A549 (cell line): ENCODE measurements around the gene EPPIN. TPM values are rescaled to one million over a fixed set of nuclear protein-coding genes. Genes with fewer than 3 reads are reported as not detected.

Experiments
- ATAC-seq, 2 experiments: fragments of 200-7000 bp in 1 of 2; fragments of >200 bp in 1 of 2; cut with Nextera tagmentation in 1 of 2; cut with Tn5 transposase in 1 of 2; 3 replicates each; pipeline versions ENCODE4 v1.8.0 to v1.9.1; 2018 to 2020; ENCODE audit warnings: mild to moderate bottlenecking in 1 of 2, moderate library complexity in 1 of 2
- CTCF ChIA-PET: fragments of 300-600 bp; sonication (Branson Sonifier 250); formaldehyde crosslinking; extraction: SDS; loops from one replicate; lab custom pipeline; 2021; ENCODE audit warnings: antibody characterized with exemption, inconsistent platforms; lab: Yijun Ruan, JAX
- POLR2A ChIA-PET: fragments of 350-600 bp; formaldehyde crosslinking; extraction: SDS; loops from one replicate; lab custom pipeline; 2021; ENCODE audit warnings: antibody characterized with exemption, inconsistent platforms; lab: Yijun Ruan, JAX
- DNase-seq, 2 experiments: peaks; one replicate each; pipeline versions ENCODE4 v3.0.0 to v3.0.0-alpha.2; 2011 to 2016; ENCODE audit warnings: low read depth in 1 of 2, low spot score in 1 of 2
- FAIRE-seq: peaks from 2 replicates; lab custom pipeline; 2011; peaks lifted over from hg19 to GRCh38; lab: Jason Lieb, UNC
- H3K27ac ChIP-seq, 2 experiments: fragments of >200 bp; sonication (Bioruptor Twin); formaldehyde crosslinking; 3 replicates each; pipeline ENCODE4 v1.5.1; 2016 to 2017
- H3K4me1 ChIP-seq: fragments of >200 bp; sonication (Bioruptor Twin); formaldehyde crosslinking; 3 replicates; pipeline ENCODE4 v1.6.1; 2016
- H3K4me2 ChIP-seq: fragments of >200 bp; sonication (Bioruptor Twin); formaldehyde crosslinking; 3 replicates; pipeline ENCODE4 v1.6.1; 2016
- H3K4me3 ChIP-seq: fragments of >200 bp; sonication (Bioruptor Twin); formaldehyde crosslinking; 3 replicates; pipeline ENCODE4 v1.5.1; 2016
- H3K9me3 ChIP-seq: fragments of >200 bp; sonication (Bioruptor Twin); formaldehyde crosslinking; 3 replicates; pipeline ENCODE4 v1.6.1; 2016
- CBX2 ChIP-seq: fragments of 200-600 bp; sonication (generic); IDR thresholded peaks from 2 replicates; pipeline ENCODE4 v1.6.1; 2016; ENCODE audit warnings: low read depth, mild to moderate bottlenecking, borderline replicate concordance
- CBX8 ChIP-seq: fragments of 200-600 bp; sonication (generic); IDR thresholded peaks from 2 replicates; pipeline ENCODE4 v1.6.1; 2016
- CEBPB ChIP-seq, 2 experiments: fragments of >200 bp in 1 of 2; sonication (Bioruptor Twin) in 1 of 2; formaldehyde crosslinking in 1 of 2; IDR thresholded peaks; 2 replicates each; pipeline ENCODE4 v1.6.1; 2012 to 2016
- CHD4 ChIP-seq: fragments of 200-600 bp; sonication (generic); IDR thresholded peaks from 2 replicates; pipeline ENCODE4 v1.6.1; 2016; ENCODE audit warnings: antibody characterized with exemption, mild to moderate bottlenecking, borderline replicate concordance
- CTCF ChIP-seq: fragments of >200 bp; sonication (Bioruptor Twin); formaldehyde crosslinking; IDR thresholded peaks from 3 replicates; pipeline ENCODE4 v1.5.1; 2016
- EHMT2 ChIP-seq: fragments of 200-600 bp; sonication (generic); IDR thresholded peaks from 2 replicates; pipeline ENCODE4 v1.6.1; 2016; ENCODE audit warnings: antibody characterized with exemption, low read depth, mild to moderate bottlenecking, moderate library complexity
- ELK1 ChIP-seq: fragments of 150-350 bp; IDR thresholded peaks from 2 replicates; pipeline ENCODE4 v1.6.1; 2014; ENCODE audit warnings: low read depth, mild to moderate bottlenecking, low read length
- FOXS1 ChIP-seq: fragments of 250-450 bp; sonication (Bioruptor Pico); IDR thresholded peaks from 2 replicates; pipeline ENCODE4 v1.5.0; 2020; ENCODE audit warnings: mild to moderate bottlenecking, moderate library complexity
- GATA3 ChIP-seq: IDR thresholded peaks from 2 replicates; pipeline ENCODE4 v1.6.1; 2012; ENCODE audit warnings: borderline replicate concordance
- HEYL ChIP-seq: fragments of 250-450 bp; sonication (Bioruptor Pico); IDR thresholded peaks from 2 replicates; pipeline ENCODE4 v1.8.0; 2021; ENCODE audit warnings: mild to moderate bottlenecking, moderate library complexity
- HOXB5 ChIP-seq: fragments of 250-450 bp; sonication (Bioruptor Pico); IDR thresholded peaks from 2 replicates; pipeline ENCODE4 v1.5.0; 2020; ENCODE audit warnings: mild to moderate bottlenecking, moderate library complexity
- KDM1A ChIP-seq: fragments of 200-600 bp; sonication (generic); IDR thresholded peaks from 2 replicates; pipeline ENCODE4 v1.6.1; 2016; ENCODE audit warnings: low read depth, mild to moderate bottlenecking
- MAZ ChIP-seq: fragments of 150-350 bp; IDR thresholded peaks from 2 replicates; pipeline ENCODE4 v1.6.1; 2014; ENCODE audit warnings: antibody characterized with exemption, low read depth, low read length, borderline replicate concordance
- NFE2L2 ChIP-seq: fragments of 150-350 bp; conservative IDR thresholded peaks from 2 replicates; pipeline ENCODE4 v1.6.1; 2014; ENCODE audit warnings: low read length
- NR3C1 ChIP-seq: fragments of >200 bp; sonication (Bioruptor Twin); formaldehyde crosslinking; IDR thresholded peaks from 3 replicates; pipeline ENCODE4 v1.6.1; 2017
- POLR2AphosphoS2 ChIP-seq: conservative IDR thresholded peaks from 2 replicates; pipeline ENCODE4 v1.6.1; 2012; ENCODE audit warnings: low read length, improper control_type of control experiment, inconsistent platforms
- REST ChIP-seq: fragments of 200-600 bp; sonication (generic); IDR thresholded peaks from 2 replicates; pipeline ENCODE4 v1.6.1; 2016; ENCODE audit warnings: antibody characterized with exemption, mild to moderate bottlenecking, moderate library complexity
- SMC3 ChIP-seq: fragments of >200 bp; sonication (Bioruptor Twin); formaldehyde crosslinking; IDR thresholded peaks from 3 replicates; pipeline ENCODE4 v1.6.1; 2018; ENCODE audit warnings: inconsistent platforms
- TFCP2L1 ChIP-seq: fragments of 250-450 bp; sonication (Bioruptor Pico); IDR thresholded peaks from 2 replicates; pipeline ENCODE4 v1.5.0; 2021; ENCODE audit warnings: mild to moderate bottlenecking
- USF2 ChIP-seq: fragments of 450-650 bp; IDR thresholded peaks from 2 replicates; pipeline ENCODE4 v1.6.1; 2014; ENCODE audit warnings: antibody characterized with exemption
- ZC3H11A ChIP-seq: fragments of 450-650 bp; IDR thresholded peaks from 2 replicates; pipeline ENCODE4 v1.6.1; 2014; ENCODE audit warnings: antibody characterized with exemption, mild to moderate bottlenecking
- ZFP36 ChIP-seq: fragments of 450-650 bp; IDR thresholded peaks from 2 replicates; pipeline ENCODE4 v1.6.1; 2014; ENCODE audit warnings: borderline replicate concordance; ENCODE audit not compliant: partially characterized antibody
- WGBS: methylation state at CpG from one replicate; pipeline ENCODE4 v1.1.6; 2017; ENCODE audit errors: missing lambda C conversion rate; 5-methylcytosine and 5-hydroxymethylcytosine counted together
- polyA plus RNA-seq, 4 experiments: library from polyadenylated mRNA; depleted of rRNA in 3 of 4; stranded (reverse); fragments of >200 nt; fragmentation: RNase III in 1 of 4; extraction: RNeasy Plus Mini Kit Qiagen cat#74134 plus additional on column Dnase treatment in 1 of 4; gene quantifications; 2 replicates in 3 of 4; 3 replicates in 1 of 4; pipeline ENCODE4 v1.2.3, GENCODE V29; 2011 to 2017

Gene EPPIN
- polyA plus RNA-seq, 2 of the 4 experiments (the other 2 are of a cell fraction), result not detected

GRCh38 chr20:45508068-45508886 lies 38.9 kb downstream of the EPPIN start:
- H3K4me3 ChIP-seq, result no peak overlapping the region
- DNase-seq, result no peak
- H3K27ac ChIP-seq, result no peak overlapping the region
- H3K4me1 ChIP-seq, result no peaks in the 10 kb centered on the region
- no peak overlapping the region for H3K4me2 ChIP-seq
- no peak for FAIRE-seq
- H3K9me3 ChIP-seq, result no peaks in the 10 kb centered on the region
- CTCF ChIA-PET, result interaction anchor here (0.9 kb wide), 1 partner anchor 11 kb away, joined by 5 read pairs; no protein-coding TSS in a partner anchor
- TF ChIP-seq POLR2AphosphoS2, result no peak
- ATAC-seq, result no peak
- 24% methylated on average over 7 of the region's 7 CpGs for WGBS
- POLR2A ChIA-PET, result no interaction called here

- POLR2A ChIA-PET, result no interaction called here
- DNase-seq, result no peak
- no peak for TF ChIP-seq CHD4
- no peak for TF ChIP-seq FOXS1
- no peak for TF ChIP-seq NFE2L2
- TF ChIP-seq HOXB5 (CRISPR knock-in tag), result no peak
- no peak for TF ChIP-seq MAZ
- TF ChIP-seq SMC3, result no peak
- no peak for TF ChIP-seq EHMT2
- TF ChIP-seq CBX2, result no peak
- no peak for TF ChIP-seq CEBPB (IDR thresholded peaks at IDR 0.05)
- TF ChIP-seq CBX8, result no peak
- no peak for TF ChIP-seq ZFP36
- TF ChIP-seq NR3C1, result no peak
- TF ChIP-seq GATA3, result no peak
- TF ChIP-seq, all 56 proteins: peak for 0
- H3K4me3 ChIP-seq, result no peak overlapping the region
- H3K9me3 ChIP-seq, result no peaks in the 10 kb centered on the region
- WGBS, result 39% methylated on average over 5 of the region's 5 CpGs
- H3K27ac ChIP-seq, result no peak overlapping the region
- FAIRE-seq (no peak), ATAC-seq (no peak)
- H3K4me2 ChIP-seq, result no peak overlapping the region
- no peaks in the 10 kb centered on the region for H3K4me1 ChIP-seq
- CTCF ChIA-PET, result no interaction called here
Measured at GRCh38 chr20:45507011-45507820, 40.0 kb downstream of the EPPIN start.

GRCh38 chr20:45506398-45506797 lies 40.8 kb downstream of the EPPIN start:
- DNase-seq (no peak), FAIRE-seq (no peak), ATAC-seq (no peak)
- 21% methylated on average over 2 of the region's 2 CpGs for WGBS
- no peaks in the 10 kb centered on the region for H3K4me1 ChIP-seq
- H3K27ac ChIP-seq, result no peak overlapping the region
- H3K9me3 ChIP-seq, result no peaks in the 10 kb centered on the region
- no peak overlapping the region for H3K4me3 ChIP-seq
- no peak overlapping the region for H3K4me2 ChIP-seq
- ChIA-PET POLR2A (no interaction called here), CTCF (interaction anchor here (1.6 kb wide), 1 partner anchor 11 kb away, joined by 4 read pairs; no protein-coding TSS in a partner anchor)
- TF ChIP-seq ZC3H11A (no peak), KDM1A (no peak), NR3C1 (no peak), TFCP2L1 (CRISPR knock-in tag) (no peak), HEYL (CRISPR knock-in tag) (no peak), CBX2 (no peak), CTCF (no peak), USF2 (no peak), GATA3 (no peak), REST (no peak), ELK1 (no peak)
